Testis (tissue), 3 donors: ENCODE measurements around the gene EVC. TPM values are rescaled to one million over a fixed set of nuclear protein-coding genes. Genes with fewer than 3 reads are reported as not detected.

ENCODE experiments used
- DNase-seq: peaks from one replicate; pipeline ENCODE4 v3.0.0-alpha.2; 2019
- H3K27ac ChIP-seq, 2 donors: fragments of 200-600 bp; sonication (generic); one replicate each; pipeline ENCODE4 v1.5.1; 2019
- H3K27me3 ChIP-seq: fragments of 200-600 bp; sonication (generic); one replicate; pipeline ENCODE4 v1.5.1; 2019
- H3K36me3 ChIP-seq: fragments of 200-600 bp; sonication (generic); one replicate; pipeline ENCODE4 v1.5.1; 2017; ENCODE audit warnings: low read depth; ENCODE audit errors: missing control alignments
- H3K4me1 ChIP-seq: fragments of 200-600 bp; sonication (generic); one replicate; pipeline ENCODE4 v1.5.1; 2019
- H3K4me3 ChIP-seq, 2 donors: fragments of 200-600 bp; sonication (generic); one replicate each; pipeline ENCODE4 v1.5.1; 2017 to 2019
- H3K9me3 ChIP-seq: fragments of 200-600 bp; sonication (generic); one replicate; pipeline ENCODE4 v1.5.1; 2017
- CTCF ChIP-seq, 3 experiments: fragments of 450-650 bp in 2 of 3; fragments of 200-600 bp in 1 of 3; sonication (generic) in 1 of 3; IDR thresholded peaks; one replicate each; pipeline ENCODE4 v1.5.1; 2016 to 2019; ENCODE audit warnings: antibody characterized with exemption in 3 of 3, mild to moderate bottlenecking in 2 of 3, moderate library complexity in 1 of 3
- POLR2A ChIP-seq: fragments of 450-650 bp; IDR thresholded peaks from one replicate; pipeline ENCODE4 v1.6.1; 2017; ENCODE audit warnings: antibody characterized with exemption, mild to moderate bottlenecking, moderate library complexity
- WGBS, 2 donors: methylation state at CpG; one replicate each; pipeline ENCODE4 v1.1.5; 2018; 5-methylcytosine and 5-hydroxymethylcytosine counted together
- intact Hi-C: fragments of 100-400 bp; cut with DNase I; formaldehyde crosslinking; loops from one replicate; pipeline ENCODE4 v1.15.1; 2023; ENCODE audit warnings: low total_unique reads
- polyA plus RNA-seq: library from polyadenylated mRNA; stranded (reverse); fragments of 350-450 nt; fragmentation: Illumina TruSeq; extraction: RNeasy Lipid Tissue Mini Kit (QIAGEN cat#74804); gene quantifications from one replicate; pipeline ENCODE4 v1.2.3, GENCODE V29; 2014; ENCODE audit warnings: low read depth, low replicate concordance; ENCODE audit not compliant: insufficient read depth
- total RNA-seq, 2 donors: library from RNA; depleted of rRNA; stranded (reverse); fragments of >200 nt; gene quantifications; one replicate each; pipeline ENCODE4 v1.2.3, GENCODE V29; 2016

EVC gene
- total and polyA plus RNA-seq, 3 donors from 2014 or later, result 9.0 to 39.6 (median 33.4) TPM

GRCh38 chr4:5785806-5786680 lies 75.0 kb downstream of the EVC start:
- intact Hi-C loops, result no loop called here
- Histone ChIP-seq H3K36me3 (no peaks in the 10 kb centered on the region), H3K27ac (no peak overlapping the region), H3K4me1 (peaks cover 7% of the 10 kb centered on the region), H3K9me3 (no peaks in the 10 kb centered on the region), H3K27me3 (no peaks in the 10 kb centered on the region), H3K4me3 (no peak overlapping the region)
- no peak for DNase-seq
- TF ChIP-seq POLR2A (no peak), CTCF (IDR thresholded peaks at IDR 0.05) (no peak)
- 68 to 76% methylated on average over 9 of the region's 9 CpGs for WGBS, 2 donors

DNA sequence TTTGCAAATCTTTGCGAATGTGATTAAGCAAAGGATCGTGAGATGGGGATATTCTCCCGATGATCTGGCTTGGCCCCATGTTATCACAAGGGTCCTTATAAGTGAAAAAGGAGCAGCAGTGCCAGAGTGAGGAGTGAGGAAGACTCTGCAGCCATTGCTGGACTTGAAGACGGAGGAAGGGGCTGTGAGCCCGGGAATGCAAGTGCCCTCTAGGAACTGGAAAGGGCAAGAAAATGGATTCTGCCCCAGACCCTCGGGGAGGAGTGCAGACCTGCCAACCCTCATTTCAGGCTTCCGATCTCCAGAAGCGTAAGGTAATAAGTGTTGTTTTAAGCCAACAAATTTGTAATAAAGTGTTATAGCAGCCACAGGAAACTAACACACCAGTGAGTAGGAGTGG lies 76.3 kb downstream of the EVC start:
- Histone ChIP-seq H3K4me1 (peaks cover 7% of the 10 kb centered on the region), H3K27me3 (no peaks in the 10 kb centered on the region), H3K9me3 (no peaks in the 10 kb centered on the region), H3K4me3 (no peak overlapping the region), H3K36me3 (no peaks in the 10 kb centered on the region), H3K27ac (no peak overlapping the region)
- intact Hi-C loops, result no loop called here
- DNase-seq, result no peak
- TF ChIP-seq CTCF (IDR thresholded peaks at IDR 0.05) (no peak), POLR2A (no peak)
- 91 to 96% methylated on average over 7 to 8 of the region's 8 CpGs for WGBS, 2 donors

- WGBS, 2 donors, result 71 to 79% methylated on average over 2 of the region's 2 CpGs
- no peak for TF ChIP-seq CTCF (IDR thresholded peaks at IDR 0.05)
- no peak for TF ChIP-seq POLR2A
- no peaks in the 10 kb centered on the region for H3K9me3 ChIP-seq
- no peaks in the 10 kb centered on the region for H3K36me3 ChIP-seq
- DNase-seq, result no peak
- no peak overlapping the region for H3K4me3 ChIP-seq
- peaks cover 7% of the 10 kb centered on the region for H3K4me1 ChIP-seq
- intact Hi-C loops, result no loop called here
- no peaks in the 10 kb centered on the region for H3K27me3 ChIP-seq
- H3K27ac ChIP-seq, result no peak overlapping the region
Observed at GRCh38 chr4:5788144-5788543, 77.1 kb downstream of the EVC start.

GRCh38 chr4:5789141-5789540 lies 78.1 kb downstream of the EVC start:
- intact Hi-C loops, result no loop called here
- H3K4me3 ChIP-seq, result no peak overlapping the region
- no peaks in the 10 kb centered on the region for H3K9me3 ChIP-seq
- no peak for DNase-seq
- no peaks in the 10 kb centered on the region for H3K27me3 ChIP-seq
- H3K4me1 ChIP-seq, result peaks cover 7% of the 10 kb centered on the region
- WGBS, 2 donors, result 75 to 93% methylated on average over 5 of the region's 5 CpGs
- TF ChIP-seq POLR2A, result no peak
- no peak for TF ChIP-seq CTCF (IDR thresholded peaks at IDR 0.05)
- no peak overlapping the region for H3K27ac ChIP-seq
- H3K36me3 ChIP-seq, result no peaks in the 10 kb centered on the region

DNA sequence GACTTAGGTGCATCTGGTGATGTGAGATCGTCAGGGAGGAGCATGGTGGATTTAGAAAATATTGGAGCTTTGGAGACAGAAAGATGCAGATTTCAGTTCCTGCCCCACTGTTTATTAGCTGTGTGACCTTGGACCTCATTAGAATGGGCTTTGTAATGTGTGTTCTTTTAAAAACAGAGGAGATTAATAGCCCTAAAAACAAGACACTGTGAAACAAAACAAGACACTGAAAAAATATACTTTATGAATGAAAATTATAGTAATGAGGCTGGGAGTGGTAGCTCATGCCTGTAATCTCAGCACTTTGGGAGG lies 79.5 kb downstream of the EVC start:
- Histone ChIP-seq H3K27ac (no peak overlapping the region), H3K36me3 (no peaks in the 10 kb centered on the region), H3K9me3 (no peaks in the 10 kb centered on the region), H3K4me3 (no peak overlapping the region), H3K4me1 (peaks cover 5% of the 10 kb centered on the region), H3K27me3 (no peaks in the 10 kb centered on the region)
- intact Hi-C loops, result no loop called here
- no peak for TF ChIP-seq CTCF (IDR thresholded peaks at IDR 0.05)
- TF ChIP-seq POLR2A, result no peak
- 33 to 60% methylated on average over 1 of the region's 1 CpG for WGBS, 2 donors
- no peak for DNase-seq
